Aorta (tissue), 5 donors: ENCODE measurements around the gene GPC5. TPM values are rescaled to one million over a fixed set of nuclear protein-coding genes. Genes with fewer than 3 reads are reported as not detected.
A peak's percentile ranks its signal among the peaks of the same experiment; 100 is the strongest.

Experiments used
- ATAC-seq: fragments of 200-7000 bp; cut with Tn5 transposase; one replicate; pipeline ENCODE4 v1.9.1; 2022; ENCODE audit warnings: moderate library complexity; ENCODE audit not compliant: low FRiP score
- DNase-seq, 2 donors: peaks; one replicate each; pipeline ENCODE4 v3.0.0-alpha.2; 2020
- H3K27ac ChIP-seq, 2 donors: one replicate each; pipeline ENCODE4 v1.5.1; 2013; ENCODE audit warnings: low read length in 2 of 2, mild to moderate bottlenecking in 2 of 2, moderate library complexity in 2 of 2, control low read depth in 1 of 2, inconsistent platforms in 1 of 2, low read depth in 1 of 2
- H3K27me3 ChIP-seq, 2 donors: one replicate each; pipeline ENCODE4 v1.6.1; 2013; ENCODE audit warnings: control low read depth in 1 of 2, low read length in 1 of 2, mild to moderate bottlenecking in 1 of 2, moderate library complexity in 1 of 2; ENCODE audit not compliant: insufficient read depth in 2 of 2, control insufficient read depth in 1 of 2
- H3K36me3 ChIP-seq, 2 donors: one replicate each; pipeline ENCODE4 v1.6.1; 2013; ENCODE audit warnings: control low read depth in 1 of 2, low read length in 1 of 2, mild to moderate bottlenecking in 1 of 2; ENCODE audit not compliant: insufficient read depth in 2 of 2, control insufficient read depth in 1 of 2
- H3K4me1 ChIP-seq, 2 donors: one replicate each; pipeline ENCODE4 v1.6.1; 2013; ENCODE audit warnings: low read length in 2 of 2, control low read depth in 1 of 2, mild to moderate bottlenecking in 1 of 2, moderate library complexity in 1 of 2; ENCODE audit not compliant: insufficient read depth in 2 of 2, control insufficient read depth in 1 of 2
- H3K4me3 ChIP-seq, 2 donors: one replicate each; pipeline ENCODE4 v1.5.1; 2013; ENCODE audit warnings: low read length in 2 of 2, control low read depth in 1 of 2, mild to moderate bottlenecking in 1 of 2
- H3K9me3 ChIP-seq: one replicate; pipeline ENCODE4 v1.6.1; 2013; ENCODE audit warnings: mild to moderate bottlenecking, low read length; ENCODE audit not compliant: control insufficient read depth
- WGBS, 2 donors: extraction: QIAGEN DNeasy Blood & Tissue Kit; methylation state at CpG; one replicate each; pipeline ENCODE4 v1.1.7; 2013; 5-methylcytosine and 5-hydroxymethylcytosine counted together
- intact Hi-C, 2 donors: fragments of 100-400 bp; cut with DNase I; formaldehyde crosslinking; loops; one replicate each; pipeline versions ENCODE4 v1.14.2 to v1.15.0; 2022
- polyA plus RNA-seq, 2 donors: library from polyadenylated mRNA; stranded (reverse); fragments of 200-250 nt; gene quantifications; one replicate each; pipeline ENCODE4 v1.2.3, GENCODE V29; 2013
- total RNA-seq, 2 donors: library from RNA; stranded (reverse); fragmentation: NEBNext Ultra II Directional; extraction: Animal tissue kit (Norgen Biotek cat#: 25700); gene quantifications; one replicate each; pipeline ENCODE4 v1.2.1, GENCODE V29; 2021
- donor health status: healthy with polysubstance abuse.
- donor health status: Bipolar disorder and iron deficiency.
- donor health status: DM: no; HTN: no; CAD: no.
- donor health status: DM: no; HTN: no; CAD: no.
- donor health status: DM: yes; HTN: yes; CAD: no.

Gene GPC5
- total and polyA plus RNA-seq, 4 donors = 0.97 to 1.5 TPM; not detected in 2

DNA sequence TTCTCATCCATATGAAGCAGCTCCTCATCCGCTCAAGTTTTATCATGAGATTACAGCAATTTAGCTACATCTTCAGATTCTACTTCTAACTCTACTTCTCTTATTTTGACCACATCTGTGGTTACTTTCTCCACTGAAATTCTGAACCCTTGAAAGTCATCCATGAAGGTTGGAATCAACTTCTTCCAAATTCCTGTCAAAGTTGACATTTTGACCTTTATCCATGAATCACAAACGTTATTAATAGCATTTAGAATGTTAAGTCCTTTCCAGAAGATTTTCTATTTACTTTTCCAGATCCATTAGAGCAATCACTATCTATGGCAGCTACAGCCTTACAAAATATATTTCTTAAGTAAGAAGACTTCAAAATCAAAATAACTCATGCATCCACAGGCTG, 1406.5 kb downstream of the GPC5 start:
- intact Hi-C loops = loop anchor here in 1 of 2 donors (5.0 to 10.0 kb wide), 2 partner anchors 37 to 420 kb away; partner anchors contain the start of gene GPC6
- WGBS, 2 donors = 43 to 45% methylated on average over 2 of the region's 2 CpGs

DNA sequence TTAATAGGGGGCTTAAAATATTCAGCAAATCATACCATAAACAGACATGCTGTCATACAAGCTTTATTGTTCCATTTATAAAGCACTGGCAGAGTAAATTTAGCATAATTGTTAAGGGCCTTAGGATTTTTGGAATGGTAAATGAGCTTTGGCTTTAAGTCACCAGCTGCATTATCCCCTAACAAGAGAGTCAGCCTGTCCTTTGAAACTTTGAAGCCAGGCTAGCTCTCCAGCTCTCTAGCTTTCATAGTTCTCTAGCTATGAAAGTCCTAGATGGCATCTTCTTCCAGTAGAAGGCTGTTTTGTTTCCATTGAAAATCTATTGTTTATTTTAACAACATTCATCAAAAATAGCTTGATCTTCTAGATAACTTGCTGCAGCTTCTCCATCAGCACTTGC, 1407.3 kb downstream of the GPC5 start:
- peaks cover 3 to 7% of the 10 kb centered on the region in 2 donors for H3K4me1 ChIP-seq
- no peak for DNase-seq
- H3K27me3 ChIP-seq = no peaks in the 10 kb centered on the region
- H3K4me3 ChIP-seq = peak overlapping the region in 1 of 2 donors; percentile 34
- H3K9me3 ChIP-seq = no peaks in the 10 kb centered on the region
- H3K27ac ChIP-seq = peak overlapping the region in 1 of 2 donors; percentile 63
- no peak for ATAC-seq
- no peaks in the 10 kb centered on the region for H3K36me3 ChIP-seq
- intact Hi-C loops = loop anchor here in 1 of 2 donors (5.0 to 10.0 kb wide), 2 partner anchors 37 to 419 kb away; partner anchors contain the start of gene GPC6

More for the DNA sequence above, 1406.5 kb downstream of the GPC5 start:
- no peak overlapping the region for H3K27ac ChIP-seq
- no peak for DNase-seq
- H3K9me3 ChIP-seq = no peaks in the 10 kb centered on the region
- H3K27me3 ChIP-seq = no peaks in the 10 kb centered on the region
- no peak overlapping the region for H3K4me3 ChIP-seq
- no peak for ATAC-seq
- H3K36me3 ChIP-seq = no peaks in the 10 kb centered on the region
- peaks cover 3 to 7% of the 10 kb centered on the region in 2 donors for H3K4me1 ChIP-seq

DNA sequence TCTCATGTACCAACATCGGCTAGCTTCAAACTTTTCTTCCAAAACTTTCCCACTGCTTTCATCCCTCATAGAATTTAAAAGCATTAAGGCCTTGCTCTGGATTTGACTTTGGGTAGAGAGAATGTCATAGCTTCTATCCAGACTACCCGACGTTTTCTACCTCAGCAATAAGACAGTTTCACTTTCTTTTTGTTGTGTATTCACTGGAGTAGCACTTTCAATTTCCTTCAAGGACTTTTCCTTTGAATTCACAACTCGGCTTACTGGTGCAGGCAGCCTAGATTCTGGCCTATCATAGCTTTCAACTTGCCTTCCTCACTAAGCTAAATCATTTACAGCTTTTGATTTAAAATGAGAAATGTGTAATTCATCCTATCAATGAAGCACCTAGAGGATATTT, 1407.8 kb downstream of the GPC5 start:
- no peaks in the 10 kb centered on the region for H3K27me3 ChIP-seq
- H3K36me3 ChIP-seq = no peaks in the 10 kb centered on the region
- peaks cover 3 to 7% of the 10 kb centered on the region in 2 donors for H3K4me1 ChIP-seq
- H3K9me3 ChIP-seq = no peaks in the 10 kb centered on the region
- no peak overlapping the region for H3K27ac ChIP-seq
- intact Hi-C loops = loop anchor here in 1 of 2 donors (5.0 to 10.0 kb wide), 2 partner anchors 36 to 419 kb away; partner anchors contain the start of gene GPC6
- WGBS, 2 donors = 15 to 20% methylated on average over 4 of the region's 4 CpGs
- peak; percentile 64 for ATAC-seq
- no peak for DNase-seq
- peak overlapping the region; percentile 26 to 34 for H3K4me3 ChIP-seq

DNA sequence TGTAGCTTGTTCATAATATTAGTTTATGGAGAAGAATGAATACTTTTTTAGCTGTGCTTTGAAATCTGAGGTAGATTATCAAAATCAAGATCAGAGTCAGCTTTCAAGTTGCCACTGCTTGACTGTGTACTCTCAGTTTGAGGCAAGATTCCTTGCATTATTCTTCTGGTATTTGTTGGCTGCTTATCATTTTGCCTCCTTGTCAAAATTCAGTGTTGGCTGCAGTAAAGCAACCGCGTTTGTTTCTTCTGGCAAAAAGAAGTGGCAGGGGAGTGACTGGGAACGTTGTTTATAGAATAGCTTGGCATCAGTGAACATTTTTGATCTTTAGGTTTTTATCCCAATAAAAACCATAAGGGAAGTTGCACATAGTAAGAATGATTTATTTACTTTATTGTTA, 1408.9 kb downstream of the GPC5 start:
- no peak overlapping the region for H3K4me3 ChIP-seq
- H3K4me1 ChIP-seq = peaks cover 3 to 7% of the 10 kb centered on the region in 2 donors
- ATAC-seq (peak; percentile 61), DNase-seq (no peak)
- no peaks in the 10 kb centered on the region for H3K36me3 ChIP-seq
- no peaks in the 10 kb centered on the region for H3K9me3 ChIP-seq
- no peaks in the 10 kb centered on the region for H3K27me3 ChIP-seq
- intact Hi-C loops = loop anchor here in 1 of 2 donors (5.0 to 10.0 kb wide), 2 partner anchors 35 to 417 kb away; partner anchors contain the start of gene GPC6
- no peak overlapping the region for H3K27ac ChIP-seq
- 3 to 5% methylated on average over 3 of the region's 3 CpGs for WGBS, 2 donors

DNA sequence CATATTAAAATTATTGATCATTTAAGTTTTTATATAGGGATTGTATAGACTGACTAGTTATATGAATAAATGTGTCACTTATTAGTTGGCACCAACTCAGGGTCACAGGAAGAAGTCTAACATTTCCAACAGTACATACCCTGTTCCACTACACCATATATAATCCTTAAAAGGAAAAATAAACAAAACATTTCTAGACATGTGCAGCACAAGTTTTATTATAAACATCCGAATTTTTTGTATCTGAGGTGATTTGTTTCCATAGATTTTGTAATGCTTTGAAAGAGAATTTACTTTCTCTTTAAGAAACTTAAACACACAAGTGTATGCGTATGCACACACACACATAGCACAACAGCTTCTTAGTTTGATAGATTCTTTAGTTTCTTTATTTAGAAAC, 1409.5 kb downstream of the GPC5 start:
- no peaks in the 10 kb centered on the region for H3K27me3 ChIP-seq
- no peak for DNase-seq
- intact Hi-C loops = loop anchor here in 1 of 2 donors (5.0 to 10.0 kb wide), 2 partner anchors 34 to 417 kb away; partner anchors contain the start of gene GPC6
- WGBS, 2 donors = 83 to 88% methylated on average over 2 of the region's 2 CpGs
- H3K4me1 ChIP-seq = peaks cover 1 to 7% of the 10 kb centered on the region in 2 donors
- H3K27ac ChIP-seq = no peak overlapping the region
- no peaks in the 10 kb centered on the region for H3K36me3 ChIP-seq
- ATAC-seq = no peak
- H3K9me3 ChIP-seq = no peaks in the 10 kb centered on the region
- no peak overlapping the region for H3K4me3 ChIP-seq

DNA sequence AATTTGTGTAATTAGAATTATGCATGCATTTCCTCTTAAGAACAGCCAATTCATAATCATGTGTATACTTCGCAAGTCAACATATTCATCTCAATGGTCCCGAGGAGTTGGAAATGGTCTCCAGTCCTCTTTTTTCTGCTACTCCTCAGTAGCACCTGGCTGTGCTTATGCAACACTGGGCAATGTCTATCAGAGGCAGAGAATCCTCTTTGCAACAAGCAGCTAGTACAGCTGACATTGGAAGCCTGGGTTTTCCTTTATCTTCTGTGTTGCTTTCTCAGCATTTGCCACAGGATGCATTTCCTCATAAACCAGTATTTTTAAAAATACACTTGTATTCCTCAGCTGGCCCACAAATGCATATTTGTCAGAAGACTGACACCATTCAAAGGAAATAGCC, 1422.9 kb downstream of the GPC5 start:
- Histone ChIP-seq H3K4me1 (no peaks in the 10 kb centered on the region), H3K27ac (no peak overlapping the region), H3K9me3 (no peaks in the 10 kb centered on the region), H3K4me3 (no peak overlapping the region), H3K27me3 (peaks cover 0 to 1% of the 10 kb centered on the region in 2 donors), H3K36me3 (no peaks in the 10 kb centered on the region)
- intact Hi-C loops = loop anchor here in 1 of 2 donors (10.0 kb wide), 1 partner anchor 403 kb away; the partner anchor contains the start of gene GPC6
- 86 to 95% methylated on average over 2 of the region's 2 CpGs for WGBS, 2 donors
- no peak for DNase-seq
- no peak for ATAC-seq

DNA sequence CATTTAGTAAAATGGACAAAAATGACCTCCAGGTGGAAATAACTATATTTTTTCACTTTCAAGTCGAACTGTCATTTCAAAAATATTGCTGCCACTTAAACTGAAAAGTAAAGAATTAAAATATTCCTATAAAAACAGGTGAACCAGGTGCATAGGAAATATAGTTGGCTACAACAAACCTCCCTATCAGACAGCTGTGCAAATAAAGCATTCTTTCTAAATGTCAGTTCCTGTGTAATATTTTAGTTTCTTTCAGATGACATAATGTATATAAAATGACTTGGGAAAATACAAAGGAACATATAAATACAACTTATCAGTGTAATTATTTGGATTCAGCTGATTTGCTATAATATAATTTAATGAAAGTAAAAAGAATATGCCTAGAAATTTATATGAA, 1424.6 kb downstream of the GPC5 start:
- peaks cover 0 to 1% of the 10 kb centered on the region in 2 donors for H3K27me3 ChIP-seq
- H3K4me1 ChIP-seq = no peaks in the 10 kb centered on the region
- ATAC-seq = no peak
- WGBS, 2 donors = 93 to 96% methylated on average over 1 of the region's 1 CpG
- DNase-seq = no peak
- intact Hi-C loops = loop anchor here in 1 of 2 donors (10.0 kb wide), 1 partner anchor 402 kb away; the partner anchor contains the start of gene GPC6
- H3K4me3 ChIP-seq = no peak overlapping the region
- no peaks in the 10 kb centered on the region for H3K36me3 ChIP-seq
- H3K27ac ChIP-seq = no peak overlapping the region
- no peaks in the 10 kb centered on the region for H3K9me3 ChIP-seq

DNA sequence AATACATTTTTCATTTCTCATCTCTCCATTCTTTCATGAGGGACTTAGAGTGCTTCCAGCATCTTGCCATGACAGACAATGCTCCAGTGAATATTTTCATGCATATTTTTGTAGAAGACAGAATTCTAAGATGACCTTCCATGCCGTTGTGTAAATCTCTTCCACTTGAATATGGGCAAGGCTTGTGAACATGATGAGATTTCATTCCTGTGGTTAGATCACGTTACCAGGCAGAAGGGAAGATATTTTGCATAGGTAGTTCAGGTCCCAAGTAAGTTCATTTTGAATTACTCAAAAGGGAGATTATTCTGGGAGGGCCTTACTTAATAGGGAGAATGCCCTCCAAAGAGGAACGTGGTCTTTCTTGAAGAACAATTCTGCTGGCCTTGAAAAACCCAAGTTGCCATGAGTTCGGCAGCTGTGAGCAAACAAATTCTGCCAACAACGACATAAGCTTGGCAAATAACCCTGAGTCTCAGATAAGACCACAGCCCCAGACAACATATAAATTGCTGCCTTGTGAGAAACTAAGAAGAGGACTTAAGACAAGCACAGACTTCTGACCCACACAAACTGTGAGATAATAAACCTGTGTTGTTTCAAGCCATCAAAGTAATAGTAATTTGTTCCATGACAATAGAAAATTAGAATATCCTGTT, 1427.6 kb downstream of the GPC5 start:
- WGBS, 2 donors = 32 to 38% methylated on average over 5 of the region's 5 CpGs
- intact Hi-C loops = loop anchor here in 1 of 2 donors (10.0 kb wide), 1 partner anchor 399 kb away; the partner anchor contains the start of gene GPC6
- H3K36me3 ChIP-seq = no peaks in the 10 kb centered on the region
- H3K27me3 ChIP-seq = no peaks in the 10 kb centered on the region
- H3K27ac ChIP-seq = no peak overlapping the region
- H3K9me3 ChIP-seq = no peaks in the 10 kb centered on the region
- no peak overlapping the region for H3K4me3 ChIP-seq
- ATAC-seq = no peak
- no peaks in the 10 kb centered on the region for H3K4me1 ChIP-seq
- no peak for DNase-seq

DNA sequence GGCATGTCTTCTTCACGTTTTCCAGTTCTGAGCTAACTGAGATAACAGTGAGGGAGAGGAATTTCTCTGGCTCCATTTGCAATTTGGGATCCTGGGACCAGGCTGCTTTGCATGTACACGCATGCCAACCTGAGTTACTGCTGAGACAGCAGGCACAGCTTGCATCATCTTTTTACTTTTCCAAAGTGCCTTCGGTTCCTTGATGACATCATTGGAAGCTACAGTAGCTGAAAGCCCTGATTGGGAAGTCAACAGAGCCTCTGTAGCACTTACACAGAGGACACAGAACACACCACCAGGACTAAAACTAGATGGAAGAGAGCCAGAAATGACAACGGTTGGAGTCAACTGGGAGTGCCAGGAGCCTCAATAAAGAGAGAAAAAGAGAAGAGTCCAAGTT, 1429.1 kb downstream of the GPC5 start:
- Histone ChIP-seq H3K4me1 (no peaks in the 10 kb centered on the region), H3K27ac (no peak overlapping the region), H3K36me3 (no peaks in the 10 kb centered on the region), H3K27me3 (no peaks in the 10 kb centered on the region), H3K9me3 (no peaks in the 10 kb centered on the region), H3K4me3 (no peak overlapping the region)
- intact Hi-C loops = loop anchor here in 1 of 2 donors (10.0 kb wide), 1 partner anchor 397 kb away; the partner anchor contains the start of gene GPC6
- no peak for DNase-seq
- WGBS, 2 donors = 76 to 81% methylated on average over 4 of the region's 4 CpGs
- ATAC-seq = no peak
